A549 (cell line): ENCODE results near the gene TAC3.
"Not testable (repeated sequence)": the region's sequence is repeated elsewhere in the genome, so short reads cannot be mapped to it uniquely, and the experiment has no call there.

ENCODE experiments used
- CEBPB ChIP-seq, 2 experiments: fragments of >200 bp in 1 of 2; sonication (Bioruptor Twin) in 1 of 2; formaldehyde crosslinking in 1 of 2; IDR thresholded peaks; 2 replicates each; pipeline ENCODE4 v1.6.1; 2012 to 2016
- CHD2 ChIP-seq: fragments of 150-350 bp; IDR thresholded peaks from 2 replicates; pipeline ENCODE4 v1.6.1; 2014; ENCODE audit warnings: low read length; ENCODE audit not compliant: partially characterized antibody
- CTCF ChIP-seq: fragments of >200 bp; sonication (Bioruptor Twin); formaldehyde crosslinking; IDR thresholded peaks from 3 replicates; pipeline ENCODE4 v1.5.1; 2016
- EP300 ChIP-seq, 2 experiments: fragments of >200 bp; sonication (Bioruptor Twin); formaldehyde crosslinking; IDR thresholded peaks; 2 replicates in 1 of 2; 3 replicates in 1 of 2; pipeline ENCODE4 v1.6.1; 2016 to 2017
- FOSL2 ChIP-seq, 2 experiments: fragments of 450-650 bp in 1 of 2; fragments of >200 bp in 1 of 2; sonication (Bioruptor Twin) in 1 of 2; formaldehyde crosslinking; IDR thresholded peaks; 2 replicates each; pipeline versions ENCODE4 v1.5.0 to v1.6.1; 2016 to 2020; ENCODE audit warnings: mild to moderate bottlenecking in 1 of 2, moderate library complexity in 1 of 2
- GATA3 ChIP-seq: IDR thresholded peaks from 2 replicates; pipeline ENCODE4 v1.6.1; 2012; ENCODE audit warnings: borderline replicate concordance
- JUNB ChIP-seq: fragments of >200 bp; sonication (Bioruptor Twin); formaldehyde crosslinking; IDR thresholded peaks from 2 replicates; pipeline ENCODE4 v1.6.1; 2016
- PHF8 ChIP-seq: fragments of 200-600 bp; sonication (generic); IDR thresholded peaks from 2 replicates; pipeline ENCODE4 v1.6.1; 2016; ENCODE audit warnings: low read depth, mild to moderate bottlenecking, antibody characterized with exemption, moderate library complexity, borderline replicate concordance
- POLR2A ChIP-seq: IDR thresholded peaks from 2 replicates; pipeline ENCODE4 v1.6.1; 2012; ENCODE audit warnings: mild to moderate bottlenecking, low read length
- RFX5 ChIP-seq: fragments of 450-650 bp; IDR thresholded peaks from 2 replicates; pipeline ENCODE4 v1.7.1; 2014; ENCODE audit warnings: antibody characterized with exemption, mild to moderate bottlenecking, moderate library complexity
- SMC3 ChIP-seq: fragments of >200 bp; sonication (Bioruptor Twin); formaldehyde crosslinking; IDR thresholded peaks from 3 replicates; pipeline ENCODE4 v1.6.1; 2018; ENCODE audit warnings: inconsistent platforms
- TFCP2L1 ChIP-seq: fragments of 250-450 bp; sonication (Bioruptor Pico); IDR thresholded peaks from 2 replicates; pipeline ENCODE4 v1.5.0; 2021; ENCODE audit warnings: mild to moderate bottlenecking
- ZC3H11A ChIP-seq: fragments of 450-650 bp; IDR thresholded peaks from 2 replicates; pipeline ENCODE4 v1.6.1; 2014; ENCODE audit warnings: antibody characterized with exemption, mild to moderate bottlenecking
- ZFP36 ChIP-seq: fragments of 450-650 bp; IDR thresholded peaks from 2 replicates; pipeline ENCODE4 v1.6.1; 2014; ENCODE audit warnings: borderline replicate concordance; ENCODE audit not compliant: partially characterized antibody

DNA sequence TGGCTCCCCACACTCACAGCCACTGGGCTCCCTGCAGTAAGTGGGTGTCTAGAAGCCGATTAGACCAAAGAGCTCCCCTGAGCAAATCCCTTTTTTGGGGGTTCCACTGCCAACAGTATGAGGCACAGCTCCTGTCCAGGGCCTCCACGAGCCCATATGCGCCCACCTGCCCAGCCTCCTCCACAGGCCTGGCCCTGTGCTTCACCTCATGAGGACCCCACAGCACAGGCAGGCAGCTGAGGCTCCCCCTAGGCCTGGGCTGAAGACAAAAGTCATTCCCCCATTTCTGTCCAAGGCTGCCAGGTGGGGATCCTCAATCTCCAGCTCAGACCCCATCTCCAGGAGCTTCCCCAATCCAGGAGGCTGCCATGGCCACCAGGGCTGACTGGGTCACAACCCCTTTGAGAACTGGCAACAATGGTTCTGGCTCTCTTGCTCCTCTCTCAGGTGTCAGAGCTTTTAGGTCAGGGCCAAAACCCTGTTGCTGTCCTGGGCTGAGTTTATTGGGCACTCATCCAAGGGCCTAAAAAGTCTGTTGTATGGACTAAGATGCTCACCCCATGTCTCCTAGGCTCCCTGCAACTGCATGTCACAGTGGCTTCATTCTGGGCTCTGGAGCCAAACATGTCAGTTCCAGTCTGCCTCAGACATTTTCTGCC, 33.6 kb downstream of the TAC3 start:
- not testable (repeated sequence) for TF ChIP-seq CTCF; EP300 (IDR thresholded peaks at IDR 0.05); JUNB; FOSL2 (IDR thresholded peaks at IDR 0.05); FOSL2 (CRISPR knock-in tag; IDR thresholded peaks at IDR 0.05); TFCP2L1; CHD2; PHF8; SMC3; POLR2A; ZFP36; CEBPB (IDR thresholded peaks at IDR 0.05); ZC3H11A; RFX5; GATA3
